ENCODE measurements around the gene PFN1. TPM values are rescaled to one million over a fixed set of nuclear protein-coding genes. Genes with fewer than 3 reads are reported as not detected.

Gene PFN1
- total and polyA plus RNA-seq, 7 experiments from 2014 or later: 430 to 2,132 (median 726) TPM

- Histone ChIP-seq H3K9me3 (ENCODE audit: control insufficient read depth in 2 of 3, low read length in 3 of 3) (no peaks in the 10 kb centered on the region), H3K27ac (ENCODE audit: low read depth, low read length) (no peak overlapping the region), H3K4me1 (ENCODE audit: control insufficient read depth in 2 of 2, insufficient read depth in 2 of 2, low read length in 2 of 2) (peaks cover under 1 to 4% of the 10 kb centered on the region in 2 donors), H3K36me3 (ENCODE audit: control insufficient read depth in 2 of 3, insufficient read depth in 3 of 3, low read length in 3 of 3) (peaks cover 12 to 86% (median 33%) of the 10 kb centered on the region in 3 experiments), H3K27me3 (ENCODE audit: control insufficient read depth in 2 of 2, insufficient read depth in 2 of 2, low read length in 2 of 2) (no peaks in the 10 kb centered on the region), H3K4me3 (ENCODE audit: low read length) (no peak overlapping the region)
- no peak for DNase-seq
- Mint-ChIP-seq H3K4me1 (peaks cover 9 to 30% (median 16%) of the 10 kb centered on the region in 7 donors), H3K4me3 (no peak overlapping the region), H3K27ac (peak overlapping the region in 1 of 9 donors; percentile 57), H3K36me3 (peaks cover 0 to 36% (median 22%) of the 10 kb centered on the region in 5 donors), H3K27me3 (no peaks in the 10 kb centered on the region), H3K9me3 (peaks cover 0 to 2% (median 0%) of the 10 kb centered on the region in 11 donors)
- intact Hi-C loops (cut with micrococcal nuclease): no loop called here
- POLR2A ChIA-PET: no interaction called here
- CTCF ChIA-PET: interaction anchor here (0.6 kb wide), 1 partner anchor 88 kb away, joined by 4 read pairs; no protein-coding TSS in a partner anchor
- ATAC-seq: no peak
These were observed 25.9 kb upstream of the PFN1 start for GRCh38 chr17:4974115-4974670.

- intact Hi-C loops (cut with micrococcal nuclease): no loop called here
- no peaks in the 10 kb centered on the region for H3K27me3 Mint-ChIP-seq
- peaks cover 9 to 30% (median 16%) of the 10 kb centered on the region in 7 donors for H3K4me1 Mint-ChIP-seq
- Histone ChIP-seq H3K4me1 (ENCODE audit: control insufficient read depth in 2 of 2, insufficient read depth in 2 of 2, low read length in 2 of 2) (peaks cover 7 to 11% of the 10 kb centered on the region in 2 donors), H3K27ac (ENCODE audit: low read depth, low read length) (no peak overlapping the region), H3K36me3 (ENCODE audit: control insufficient read depth in 2 of 3, insufficient read depth in 3 of 3, low read length in 3 of 3) (peaks cover 9 to 83% (median 33%) of the 10 kb centered on the region in 3 experiments), H3K9me3 (ENCODE audit: control insufficient read depth in 2 of 3, low read length in 3 of 3) (no peaks in the 10 kb centered on the region), H3K4me3 (ENCODE audit: low read length) (no peak overlapping the region), H3K27me3 (ENCODE audit: control insufficient read depth in 2 of 2, insufficient read depth in 2 of 2, low read length in 2 of 2) (no peaks in the 10 kb centered on the region)
- ChIA-PET POLR2A (interaction anchor here (0.6 to 10.3 kb wide), 2 partner anchors 26 to 33 kb away, joined by 3 to 278 read pairs; partner anchors contain the start of genes ENO3, PFN1 and RNF167), CTCF (interaction anchor here (0.6 kb wide), 1 partner anchor 89 kb away, joined by 4 read pairs; no protein-coding TSS in a partner anchor)
- peaks cover 0 to 2% (median 0%) of the 10 kb centered on the region in 11 donors for H3K9me3 Mint-ChIP-seq
- peak overlapping the region in 1 of 10 donors; percentile 32 for H3K4me3 Mint-ChIP-seq
- peaks cover 0 to 40% (median 22%) of the 10 kb centered on the region in 5 donors for H3K36me3 Mint-ChIP-seq
- ATAC-seq (no peak), DNase-seq (no peak)
- peak overlapping the region in 3 of 9 donors; percentile 32 to 61 (median 43) for H3K27ac Mint-ChIP-seq
These were observed 25.2 kb upstream of the PFN1 start for GRCh38 chr17:4973256-4974114.

- Mint-ChIP-seq H3K36me3 (peaks cover 0 to 36% (median 16%) of the 10 kb centered on the region in 5 donors), H3K4me1 (peaks cover 9 to 30% (median 16%) of the 10 kb centered on the region in 7 donors), H3K4me3 (no peak overlapping the region), H3K27ac (peak overlapping the region in 2 of 9 donors; percentile 30 to 54), H3K27me3 (no peaks in the 10 kb centered on the region), H3K9me3 (peaks cover 0 to 2% (median 0%) of the 10 kb centered on the region in 11 donors)
- POLR2A ChIA-PET: interaction anchor here (0.6 to 10.3 kb wide), 3 partner anchors 25 to 34 kb away, joined by 3 to 278 read pairs (median 135); partner anchors contain the start of genes ENO3, PFN1, RNF167 and SLC25A11
- Histone ChIP-seq H3K27ac (ENCODE audit: low read depth, low read length) (no peak overlapping the region), H3K9me3 (ENCODE audit: control insufficient read depth in 2 of 3, low read length in 3 of 3) (no peaks in the 10 kb centered on the region), H3K4me3 (ENCODE audit: low read length) (no peak overlapping the region), H3K4me1 (ENCODE audit: control insufficient read depth in 2 of 2, insufficient read depth in 2 of 2, low read length in 2 of 2) (peaks cover 10 to 15% of the 10 kb centered on the region in 2 donors), H3K27me3 (ENCODE audit: control insufficient read depth in 2 of 2, insufficient read depth in 2 of 2, low read length in 2 of 2) (no peaks in the 10 kb centered on the region), H3K36me3 (ENCODE audit: control insufficient read depth in 2 of 3, insufficient read depth in 3 of 3, low read length in 3 of 3) (peaks cover 2 to 75% (median 26%) of the 10 kb centered on the region in 3 experiments)
- CTCF ChIA-PET: no interaction called here
- ATAC-seq (no peak), DNase-seq (no peak)
- intact Hi-C loops (cut with micrococcal nuclease): no loop called here
These were observed 24.4 kb upstream of the PFN1 start for GRCh38 chr17:4972752-4973151.

- no peak for DNase-seq
- H3K4me3 Mint-ChIP-seq: no peak overlapping the region
- ChIA-PET POLR2A (interaction anchor here (1.0 to 10.3 kb wide), 3 partner anchors 24 to 105 kb away, joined by 4 to 278 read pairs (median 135); partner anchors contain the start of genes ENO3, PFN1, RNF167 and SLC25A11), CTCF (no interaction called here)
- H3K9me3 Mint-ChIP-seq: peaks cover 0 to 2% (median 0%) of the 10 kb centered on the region in 11 donors
- H3K27me3 ChIP-seq (ENCODE audit: control insufficient read depth in 2 of 2, insufficient read depth in 2 of 2, low read length in 2 of 2): no peaks in the 10 kb centered on the region
- H3K27ac ChIP-seq (ENCODE audit: low read depth, low read length): no peak overlapping the region
- peak overlapping the region in 2 of 9 donors; percentile 30 to 51 for H3K27ac Mint-ChIP-seq
- H3K36me3 ChIP-seq (ENCODE audit: control insufficient read depth in 2 of 3, insufficient read depth in 3 of 3, low read length in 3 of 3): peaks cover 0 to 74% (median 22%) of the 10 kb centered on the region in 3 experiments
- H3K4me1 ChIP-seq (ENCODE audit: control insufficient read depth in 2 of 2, insufficient read depth in 2 of 2, low read length in 2 of 2): peaks cover 10 to 15% of the 10 kb centered on the region in 2 donors
- H3K27me3 Mint-ChIP-seq: no peaks in the 10 kb centered on the region
- no peak for ATAC-seq
- peaks cover 0 to 32% (median 13%) of the 10 kb centered on the region in 5 donors for H3K36me3 Mint-ChIP-seq
- intact Hi-C loops (cut with micrococcal nuclease): no loop called here
- H3K4me1 Mint-ChIP-seq: peaks cover 9 to 30% (median 16%) of the 10 kb centered on the region in 7 donors
- H3K4me3 ChIP-seq (ENCODE audit: low read length): no peak overlapping the region
- H3K9me3 ChIP-seq (ENCODE audit: control insufficient read depth in 2 of 3, low read length in 3 of 3): no peaks in the 10 kb centered on the region
These were observed 24.0 kb upstream of the PFN1 start for GRCh38 chr17:4972322-4972721.

- Histone ChIP-seq H3K9me3 (ENCODE audit: control insufficient read depth in 2 of 3, low read length in 3 of 3) (no peaks in the 10 kb centered on the region), H3K36me3 (ENCODE audit: control insufficient read depth in 2 of 3, insufficient read depth in 3 of 3, low read length in 3 of 3) (peaks cover 0 to 70% (median 18%) of the 10 kb centered on the region in 3 experiments), H3K27me3 (ENCODE audit: control insufficient read depth in 2 of 2, insufficient read depth in 2 of 2, low read length in 2 of 2) (no peaks in the 10 kb centered on the region), H3K4me3 (ENCODE audit: low read length) (no peak overlapping the region), H3K4me1 (ENCODE audit: control insufficient read depth in 2 of 2, insufficient read depth in 2 of 2, low read length in 2 of 2) (peaks cover 10 to 15% of the 10 kb centered on the region in 2 donors), H3K27ac (ENCODE audit: low read depth, low read length) (no peak overlapping the region)
- H3K27ac Mint-ChIP-seq: peak overlapping the region in 3 of 9 donors; percentile 18 to 70 (median 25)
- H3K4me1 Mint-ChIP-seq: peaks cover 9 to 30% (median 16%) of the 10 kb centered on the region in 7 donors
- ATAC-seq (no peak), DNase-seq (no peak)
- ChIA-PET POLR2A (interaction anchor here (1.0 to 10.3 kb wide), 5 partner anchors 8 to 106 kb away, joined by 4 to 278 read pairs (median 5); partner anchors contain the start of genes ENO3, PFN1, RNF167 and SLC25A11), CTCF (interaction anchor here (1.4 kb wide), 1 partner anchor 9 kb away, joined by 4 read pairs; no protein-coding TSS in a partner anchor)
- peaks cover 0 to 2% (median 0%) of the 10 kb centered on the region in 11 donors for H3K9me3 Mint-ChIP-seq
- H3K4me3 Mint-ChIP-seq: no peak overlapping the region
- H3K36me3 Mint-ChIP-seq: peaks cover 0 to 29% (median 13%) of the 10 kb centered on the region in 5 donors
- no peaks in the 10 kb centered on the region for H3K27me3 Mint-ChIP-seq
- intact Hi-C loops (cut with micrococcal nuclease): no loop called here
These were observed 23.5 kb upstream of the PFN1 start for GRCh38 chr17:4971826-4972225.

DNA sequence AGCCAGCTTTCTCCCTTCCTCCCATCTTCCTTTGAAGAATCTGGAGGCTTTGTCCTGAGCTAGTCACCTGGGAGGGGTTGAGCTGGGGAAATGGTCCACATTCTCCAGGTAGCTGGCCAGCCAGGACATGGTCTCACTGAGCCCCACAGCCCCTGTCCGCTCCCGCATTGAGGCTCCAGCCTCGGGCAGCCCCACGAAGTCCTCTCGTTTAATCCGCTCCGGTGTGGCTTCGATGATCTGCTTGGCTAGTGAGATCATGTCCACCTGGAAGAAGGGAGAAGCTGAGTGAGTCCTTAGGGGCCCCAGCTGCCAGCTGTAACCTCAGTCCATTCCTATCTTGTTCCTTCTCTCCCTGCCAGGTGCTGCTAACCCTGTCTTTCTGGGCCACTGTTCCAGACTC is 21.9 kb upstream of the PFN1 start:
- Mint-ChIP-seq H3K27ac (peak overlapping the region in 7 of 9 donors; percentile 14 to 81 (median 51)), H3K9me3 (peaks cover 0 to 2% (median 0%) of the 10 kb centered on the region in 11 donors), H3K4me1 (peaks cover 19 to 35% (median 24%) of the 10 kb centered on the region in 7 donors), H3K36me3 (peaks cover 2 to 36% (median 10%) of the 10 kb centered on the region in 5 donors), H3K4me3 (peak overlapping the region in 5 of 10 donors; percentile 2 to 51 (median 39)), H3K27me3 (no peaks in the 10 kb centered on the region)
- intact Hi-C loops (cut with micrococcal nuclease): no loop called here
- Histone ChIP-seq H3K36me3 (ENCODE audit: control insufficient read depth in 2 of 3, insufficient read depth in 3 of 3, low read length in 3 of 3) (peaks cover 0 to 60% (median 12%) of the 10 kb centered on the region in 3 experiments), H3K4me1 (ENCODE audit: control insufficient read depth in 2 of 2, insufficient read depth in 2 of 2, low read length in 2 of 2) (peaks cover 17 to 22% of the 10 kb centered on the region in 2 donors), H3K9me3 (ENCODE audit: control insufficient read depth in 2 of 3, low read length in 3 of 3) (no peaks in the 10 kb centered on the region), H3K27ac (ENCODE audit: low read depth, low read length) (no peak overlapping the region), H3K4me3 (ENCODE audit: low read length) (no peak overlapping the region), H3K27me3 (ENCODE audit: control insufficient read depth in 2 of 2, insufficient read depth in 2 of 2, low read length in 2 of 2) (no peaks in the 10 kb centered on the region)
- DNase-seq: no peak
- CTCF ChIA-PET: interaction anchor here (0.8 to 1.3 kb wide), 7 partner anchors 18 to 67 kb away, joined by 3 to 6 read pairs (median 4); partner anchors contain the start of genes CAMTA2 and CHRNE
- POLR2A ChIA-PET: interaction anchor here (1.6 to 10.3 kb wide), 3 partner anchors 22 to 61 kb away, joined by 5 to 278 read pairs (median 135); partner anchors contain the start of genes ENO3, PFN1, RNF167 and SLC25A11
- no peak for ATAC-seq

Measured in naive thymus-derived CD4-positive, alpha-beta T cell (primary cell).